ENCODE results near the gene LMBR1.

Gene LMBR1

GRCh38 chr7:156791241-156791640, 101.7 kb downstream of the LMBR1 start:
- DNase-seq, result no peak

- no peak for DNase-seq
Measured at GRCh38 chr7:156790264-156790663, 102.7 kb downstream of the LMBR1 start.

DNA sequence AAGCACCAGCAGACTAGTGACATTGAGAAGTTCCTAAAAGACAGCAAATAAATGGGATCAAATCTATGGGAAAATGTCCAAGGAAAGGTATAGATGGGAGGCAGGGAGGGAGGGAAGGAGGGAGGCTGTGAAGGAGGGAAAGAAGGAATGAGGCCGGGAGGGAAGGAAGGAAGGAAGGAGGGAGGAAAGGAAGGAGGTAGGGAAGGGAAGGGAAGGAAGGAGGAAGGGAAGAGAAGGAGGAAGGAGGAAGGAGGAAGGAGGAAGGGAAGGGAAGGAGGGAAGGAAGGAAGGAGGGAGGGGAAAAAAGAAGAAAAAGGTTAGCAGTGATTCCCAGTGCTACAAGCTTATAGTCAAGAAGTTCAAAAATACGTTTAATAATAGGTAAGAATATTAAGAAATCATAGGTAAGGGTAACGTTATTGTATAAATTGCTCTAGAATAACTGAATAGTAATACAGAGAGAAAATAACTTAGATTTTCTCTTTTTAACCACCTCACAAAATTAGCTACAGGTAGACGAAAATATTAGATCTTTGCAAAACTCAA, 106.9 kb downstream of the LMBR1 start:
- no peak for DNase-seq

DNA sequence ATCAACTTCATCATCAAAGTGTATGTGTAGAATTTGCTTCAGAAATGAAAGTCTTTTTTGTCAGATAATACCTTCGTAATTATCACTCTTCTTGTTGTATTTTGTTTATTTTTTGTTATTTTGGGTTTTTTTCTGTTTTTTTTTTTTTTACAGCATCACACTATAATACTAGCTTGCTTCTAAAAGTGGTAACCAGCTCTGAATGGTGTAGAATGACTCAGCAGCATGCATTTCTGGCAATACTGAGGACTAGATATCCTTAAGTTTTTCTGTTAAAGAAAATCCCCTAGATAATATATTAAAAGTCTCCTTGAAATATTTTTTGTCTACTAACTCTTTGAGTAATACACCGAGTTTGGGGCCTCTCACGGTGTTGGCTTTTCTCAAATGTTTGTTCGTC, 109.1 kb downstream of the LMBR1 start:
- DNase-seq, result no peak

DNA sequence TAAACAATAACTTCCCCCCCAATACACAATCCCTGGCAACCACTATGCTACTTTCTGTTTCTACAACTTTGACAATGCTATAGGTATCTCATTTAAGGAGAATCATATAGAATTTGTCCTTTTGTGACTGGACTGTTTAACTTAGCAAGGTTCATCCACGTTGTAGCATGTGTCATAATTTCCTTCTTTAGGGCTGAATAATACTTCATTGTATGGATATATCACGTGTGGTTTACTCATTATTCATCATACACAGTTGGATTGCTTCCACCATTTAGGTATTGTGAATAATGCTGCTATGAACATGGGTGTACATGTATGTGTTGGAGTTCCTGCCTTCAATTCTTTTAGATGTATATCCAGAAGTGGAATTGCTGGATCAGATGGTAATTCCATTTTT, 111.0 kb downstream of the LMBR1 start:
- no peak for DNase-seq

- peak; percentile 33 for DNase-seq
Measured at GRCh38 chr7:156780724-156781455, 112.1 kb downstream of the LMBR1 start.

- DNase-seq, result no peak
Measured at GRCh38 chr7:156778668-156779067, 114.3 kb downstream of the LMBR1 start.

DNA sequence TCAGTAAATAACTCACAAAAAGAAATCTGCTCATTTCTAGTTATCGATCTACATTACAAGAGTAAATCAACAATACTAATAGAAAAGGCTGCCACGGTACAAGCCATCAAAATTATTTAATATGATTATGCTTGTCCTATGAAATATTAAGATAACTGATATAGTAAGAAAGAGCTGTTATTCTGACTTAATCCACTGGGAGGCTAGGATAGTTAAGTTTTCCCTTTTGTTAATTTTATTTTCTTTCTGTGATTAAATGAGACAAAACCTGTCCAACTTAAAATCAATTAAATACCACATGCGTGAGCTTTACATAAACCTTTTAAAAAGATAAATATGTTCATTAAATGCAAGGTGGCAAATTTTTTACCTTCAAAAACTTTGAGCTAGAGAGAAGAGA, 114.8 kb downstream of the LMBR1 start:
- no peak for DNase-seq

DNA sequence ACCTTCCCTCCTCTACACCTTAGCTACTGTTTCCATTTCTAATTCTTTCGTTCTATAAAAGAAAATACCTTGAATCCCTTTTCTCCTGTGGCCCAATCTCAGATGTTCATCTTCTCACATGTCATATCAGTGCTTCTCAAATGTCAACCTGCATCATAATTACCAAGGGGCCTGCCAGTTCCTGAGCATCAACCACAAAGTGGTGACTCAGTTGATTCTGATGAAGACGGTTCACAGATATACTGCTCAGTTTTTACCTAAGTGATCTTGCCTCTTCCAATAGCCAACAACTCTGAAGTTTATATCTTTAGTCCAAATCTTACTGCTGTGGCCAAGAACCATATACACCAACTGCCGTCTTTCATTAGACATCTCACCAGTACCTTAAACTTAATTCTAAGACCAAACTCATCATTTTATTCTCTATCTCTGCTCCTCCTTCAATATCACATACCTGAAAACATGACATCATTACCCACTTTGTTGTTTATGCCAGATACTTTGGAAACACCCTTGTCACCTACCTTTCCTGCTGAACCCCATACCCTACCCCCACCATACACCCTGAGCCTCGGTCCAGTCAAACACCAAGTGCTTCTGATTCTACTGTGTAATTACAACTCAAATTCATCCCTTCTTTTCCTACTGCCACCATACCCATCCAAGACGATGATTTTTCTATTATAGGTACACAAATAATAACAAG, 115.5 kb downstream of the LMBR1 start:
- peak; percentile 50 for DNase-seq

- no peak for DNase-seq
Measured at GRCh38 chr7:156776527-156776926, 116.5 kb downstream of the LMBR1 start.

DNA sequence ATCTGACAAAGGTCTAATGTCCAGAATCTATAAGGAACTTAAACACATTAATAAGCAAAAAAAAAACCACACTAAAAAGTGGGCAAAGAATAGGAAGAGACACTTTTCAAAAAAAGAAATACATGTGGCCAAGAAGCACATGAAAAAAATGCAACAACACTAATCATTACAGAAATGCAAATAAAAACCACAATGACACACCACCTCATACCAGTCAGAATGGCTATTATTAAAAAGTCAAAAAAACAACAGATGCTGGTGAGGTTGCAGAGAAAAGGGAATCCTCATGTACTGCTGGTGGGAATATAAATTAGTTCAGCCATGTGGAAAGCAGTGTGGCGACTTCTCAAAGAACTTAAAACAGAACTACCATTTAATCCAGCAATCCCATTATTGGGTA, 119.0 kb downstream of the LMBR1 start:
- no peak for DNase-seq

GRCh38 chr7:156772725-156773124, 120.3 kb downstream of the LMBR1 start:
- no peak for DNase-seq

GRCh38 chr7:156768698-156769472, 124.1 kb downstream of the LMBR1 start:
- peak; percentile 45 for DNase-seq

DNA sequence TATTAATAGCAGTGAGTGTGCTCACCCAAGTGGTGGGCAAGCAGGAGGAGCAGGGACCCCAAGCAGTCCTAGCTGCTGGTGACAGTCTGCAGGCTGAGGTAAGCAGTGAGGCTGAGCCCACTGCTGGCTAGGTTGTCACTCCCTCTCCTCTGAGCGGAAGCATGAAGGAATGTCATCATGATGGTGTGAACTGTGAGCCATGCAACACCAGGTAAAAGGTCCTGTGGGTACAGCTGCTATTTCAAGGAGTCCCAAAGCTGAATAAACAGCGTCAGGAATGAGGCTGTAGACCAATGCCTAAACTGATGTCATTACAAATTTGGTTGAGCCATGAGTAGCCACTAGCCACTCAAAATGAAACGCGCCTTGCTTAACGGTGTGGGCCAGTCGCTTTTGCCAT, 126.3 kb downstream of the LMBR1 start:
- no peak for DNase-seq

GRCh38 chr7:156765901-156766656, 126.9 kb downstream of the LMBR1 start:
- no peak for DNase-seq

GRCh38 chr7:156764766-156765165, 128.2 kb downstream of the LMBR1 start:
- no peak for DNase-seq

DNA sequence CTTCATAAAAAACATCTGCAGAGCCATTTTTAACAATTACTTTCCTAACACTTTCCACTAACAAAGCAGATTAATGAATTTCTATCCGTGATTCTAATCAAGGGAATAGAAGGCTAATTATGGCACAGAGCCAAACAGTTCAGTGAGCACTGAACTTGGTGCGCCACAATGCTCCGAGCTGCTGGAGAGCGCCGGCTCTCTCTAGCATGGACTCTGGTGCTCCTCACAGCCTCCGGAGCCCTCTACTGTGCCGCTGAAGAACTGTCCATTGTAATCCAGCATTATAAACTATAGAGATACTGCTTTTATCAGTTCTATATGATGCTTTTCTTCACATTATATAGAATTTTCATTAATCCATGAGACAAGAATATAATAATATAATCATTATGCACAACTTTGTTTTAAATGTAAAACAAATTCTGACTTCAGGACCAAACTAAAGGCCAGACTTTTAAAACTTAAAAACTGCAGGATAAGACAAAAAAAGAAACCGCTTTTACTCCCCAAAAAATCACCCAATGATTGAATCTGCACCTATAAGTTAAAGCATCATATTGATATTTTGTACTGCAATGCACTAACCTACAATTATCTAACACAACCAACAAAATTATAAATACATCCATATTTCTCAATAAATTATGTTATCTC, 128.8 kb downstream of the LMBR1 start:
- no peak for DNase-seq

DNA sequence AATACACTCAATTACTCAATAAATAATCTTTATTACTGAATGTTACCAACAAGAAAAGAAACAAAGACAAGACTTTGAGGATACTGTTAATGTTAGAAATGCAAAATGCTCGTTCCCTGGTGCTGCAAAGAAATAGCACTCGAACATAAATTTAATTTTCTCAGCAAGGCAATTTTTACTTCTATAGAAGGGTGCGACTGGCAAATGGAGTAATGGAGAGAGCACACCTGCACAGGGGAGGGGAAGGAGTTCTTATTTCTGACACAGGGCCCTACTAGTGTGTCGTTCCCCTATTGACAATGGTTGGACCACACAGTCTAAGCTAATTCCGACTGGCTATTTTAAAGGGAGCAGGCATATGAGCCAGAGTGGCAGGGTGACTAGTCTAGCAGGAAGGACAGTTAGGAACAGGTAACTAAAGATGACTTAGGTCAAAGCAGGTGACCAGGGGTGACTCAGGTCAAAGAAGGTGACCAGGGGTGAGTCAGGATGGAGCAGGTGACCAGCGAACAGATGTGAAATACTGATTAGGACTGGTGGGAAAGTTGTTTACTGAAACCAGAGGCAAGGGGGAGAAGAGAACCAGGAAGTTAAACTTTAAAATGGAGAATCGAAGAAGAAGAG, 133.3 kb downstream of the LMBR1 start:
- no peak for DNase-seq

DNA sequence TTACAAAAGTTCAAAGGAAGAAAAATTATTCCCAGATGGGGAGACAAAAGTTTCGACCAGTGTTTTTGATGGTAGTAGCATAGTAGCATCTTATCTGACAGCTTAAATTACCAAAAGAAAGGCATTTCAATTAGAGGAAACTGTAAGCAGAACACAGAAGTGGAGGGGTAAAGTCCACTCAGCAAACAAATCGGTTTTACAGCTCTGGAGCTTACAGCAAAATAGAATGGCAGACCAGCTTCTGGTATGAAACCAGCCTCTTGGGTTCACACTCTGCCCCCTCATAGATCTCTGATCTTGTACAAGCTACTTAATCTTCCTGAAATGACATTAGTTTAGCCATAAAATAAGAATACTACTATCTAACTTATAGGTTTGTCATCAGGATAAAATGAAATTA, 133.8 kb downstream of the LMBR1 start:
- DNase-seq, result no peak

- no peak for DNase-seq
Measured at GRCh38 chr7:156754201-156754600, 138.8 kb downstream of the LMBR1 start.

DNA sequence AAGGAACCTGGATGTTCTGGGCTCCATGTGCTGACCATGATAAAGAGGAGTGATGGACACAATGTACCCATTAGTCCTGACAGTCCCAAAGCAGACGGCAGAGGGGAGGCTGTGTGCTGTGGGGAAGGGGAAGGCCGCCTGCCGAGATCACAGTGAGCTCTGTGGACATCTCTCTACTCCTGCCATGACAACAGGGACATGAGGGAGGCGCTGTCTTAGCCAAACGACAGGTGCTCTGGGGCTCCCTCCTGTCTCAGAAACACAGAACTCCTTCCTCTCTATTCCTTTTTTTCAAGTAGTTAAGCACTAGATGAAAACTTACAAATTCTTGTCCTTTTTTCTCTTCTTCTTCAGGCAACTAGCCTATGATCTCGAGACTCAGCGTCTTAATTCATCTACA, 139.4 kb downstream of the LMBR1 start:
- no peak for DNase-seq

DNA sequence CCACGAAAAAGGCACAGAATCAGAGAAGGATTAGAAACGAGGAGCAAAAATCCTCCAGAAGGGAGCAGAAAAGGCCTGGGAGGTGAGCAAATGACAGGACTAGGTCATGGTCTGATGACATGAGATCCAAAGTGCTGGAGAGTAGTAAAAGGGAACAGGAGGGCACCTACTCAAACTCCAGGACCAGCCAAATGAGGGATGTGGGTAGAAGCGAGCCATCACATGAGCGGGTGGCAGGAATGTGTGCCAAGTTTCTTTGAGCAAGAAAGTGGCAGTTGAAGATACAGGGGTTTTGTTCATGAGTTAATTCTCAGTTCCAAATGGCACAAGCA, 139.8 kb downstream of the LMBR1 start:
- no peak for DNase-seq
